Upper lobe of right lung (tissue), 1 donor: ENCODE measurements around the gene ZNF564. TPM values are rescaled to one million over a fixed set of nuclear protein-coding genes. Genes with fewer than 3 reads are reported as not detected.
A peak's percentile ranks its signal among the peaks of the same experiment; 100 is the strongest.
"Not testable (repeated sequence)": the region's sequence is repeated elsewhere in the genome, so short reads cannot be mapped to it uniquely, and the experiment has no call there.

Experiments used
- ATAC-seq: fragments of 200-7000 bp; cut with Tn5 transposase; one replicate; pipeline ENCODE4 v1.9.1; 2020; ENCODE audit warnings: mild to moderate bottlenecking, moderate library complexity
- DNase-seq: peaks from one replicate; pipeline ENCODE4 v3.0.0-alpha.2; 2020
- H3K27ac ChIP-seq: fragments of 200-600 bp; one replicate; pipeline ENCODE4 v1.8.0; 2022
- H3K27me3 ChIP-seq: fragments of 200-600 bp; one replicate; pipeline ENCODE4 v1.8.0; 2022; ENCODE audit warnings: mild to moderate bottlenecking
- H3K36me3 ChIP-seq: fragments of 200-600 bp; one replicate; pipeline ENCODE4 v1.8.0; 2022
- H3K4me1 ChIP-seq: fragments of 200-600 bp; one replicate; pipeline ENCODE4 v1.8.0; 2022
- H3K4me3 ChIP-seq: fragments of 200-600 bp; one replicate; pipeline ENCODE4 v1.8.0; 2022; ENCODE audit warnings: mild to moderate bottlenecking
- H3K9me3 ChIP-seq: fragments of 200-600 bp; one replicate; pipeline ENCODE4 v1.8.0; 2022
- intact Hi-C: fragments of 100-400 bp; cut with DNase I; formaldehyde crosslinking; loops from one replicate; pipeline ENCODE4 v1.11.0; 2022
- total RNA-seq: library from RNA; stranded (reverse); fragmentation: NEBNext Ultra II Directional; extraction: Animal tissue kit (Norgen Biotek cat#: 25700); gene quantifications from one replicate; pipeline ENCODE4 v1.2.1, GENCODE V29; 2021
- TF ChIP-seq, protein P1 (sequence below): fragments of 200-600 bp; IDR thresholded peaks from one replicate; pipeline ENCODE4 v1.8.0; 2022; ENCODE audit warnings: antibody characterized with exemption
- donor health status: DM: no; HTN: yes; CAD: no; lungs with severe emphysema.

The ZNF564 gene
- total RNA-seq, 1 donor from 2014 or later: 13.7 TPM

DNA sequence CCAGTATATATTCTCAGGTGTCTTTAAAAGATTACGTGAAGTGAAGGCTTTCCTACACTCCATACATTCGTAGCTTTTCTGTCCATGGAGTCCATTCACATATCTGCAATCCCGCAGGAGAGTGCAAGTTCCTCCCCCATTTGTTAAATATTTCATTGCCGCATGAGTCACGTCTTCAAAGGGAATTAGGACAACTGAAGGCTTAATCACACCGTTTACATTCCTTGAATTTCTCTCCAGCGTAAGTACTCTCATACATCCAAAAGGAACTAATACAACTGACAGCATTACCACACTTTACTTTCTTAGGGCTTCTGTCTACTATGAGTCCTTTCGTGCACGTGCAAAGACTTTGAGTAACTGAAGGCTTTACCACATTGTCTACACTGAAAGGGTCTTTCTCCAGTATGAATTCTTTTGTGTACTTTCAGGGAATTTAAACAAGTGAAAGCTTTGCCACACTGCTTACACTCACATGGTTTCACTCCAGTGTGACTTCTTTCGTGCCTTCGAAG, 29.0 kb upstream of the ZNF564 start:
- Histone ChIP-seq H3K4me3 (no peak overlapping the region), H3K27me3 (no peaks in the 10 kb centered on the region), H3K36me3 (peaks cover 30% of the 10 kb centered on the region), H3K27ac (no peak overlapping the region), H3K9me3 (peaks cover 4% of the 10 kb centered on the region), H3K4me1 (no peaks in the 10 kb centered on the region)
- DNase-seq: no peak
- TF ChIP-seq, protein P1, sequence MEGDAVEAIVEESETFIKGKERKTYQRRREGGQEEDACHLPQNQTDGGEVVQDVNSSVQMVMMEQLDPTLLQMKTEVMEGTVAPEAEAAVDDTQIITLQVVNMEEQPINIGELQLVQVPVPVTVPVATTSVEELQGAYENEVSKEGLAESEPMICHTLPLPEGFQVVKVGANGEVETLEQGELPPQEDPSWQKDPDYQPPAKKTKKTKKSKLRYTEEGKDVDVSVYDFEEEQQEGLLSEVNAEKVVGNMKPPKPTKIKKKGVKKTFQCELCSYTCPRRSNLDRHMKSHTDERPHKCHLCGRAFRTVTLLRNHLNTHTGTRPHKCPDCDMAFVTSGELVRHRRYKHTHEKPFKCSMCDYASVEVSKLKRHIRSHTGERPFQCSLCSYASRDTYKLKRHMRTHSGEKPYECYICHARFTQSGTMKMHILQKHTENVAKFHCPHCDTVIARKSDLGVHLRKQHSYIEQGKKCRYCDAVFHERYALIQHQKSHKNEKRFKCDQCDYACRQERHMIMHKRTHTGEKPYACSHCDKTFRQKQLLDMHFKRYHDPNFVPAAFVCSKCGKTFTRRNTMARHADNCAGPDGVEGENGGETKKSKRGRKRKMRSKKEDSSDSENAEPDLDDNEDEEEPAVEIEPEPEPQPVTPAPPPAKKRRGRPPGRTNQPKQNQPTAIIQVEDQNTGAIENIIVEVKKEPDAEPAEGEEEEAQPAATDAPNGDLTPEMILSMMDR: no peak
- ATAC-seq: peak; percentile 82
- intact Hi-C loops: no loop called here

DNA sequence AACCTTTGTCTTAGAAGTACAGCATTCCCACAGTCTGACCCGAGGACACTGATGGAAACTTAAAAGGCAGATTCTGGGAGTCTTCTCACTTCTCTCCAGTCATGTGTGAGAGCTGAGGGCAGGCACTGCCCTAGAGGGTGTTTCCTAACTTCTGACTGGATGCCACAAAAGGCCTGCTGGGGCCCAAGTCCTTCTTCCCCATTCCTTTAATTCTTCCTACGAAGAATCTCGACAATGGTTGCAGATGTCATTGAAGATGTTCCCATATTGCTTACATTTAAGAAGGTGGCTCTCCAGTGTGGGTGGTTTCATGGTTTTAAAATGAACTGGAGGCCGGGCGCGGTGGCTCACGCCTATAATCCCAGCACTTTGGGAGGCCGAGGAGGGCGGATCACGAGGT, 27.4 kb upstream of the ZNF564 start:
- H3K36me3 ChIP-seq: peaks cover 30% of the 10 kb centered on the region
- ATAC-seq: no peak
- TF ChIP-seq, protein P1: no peak

DNA sequence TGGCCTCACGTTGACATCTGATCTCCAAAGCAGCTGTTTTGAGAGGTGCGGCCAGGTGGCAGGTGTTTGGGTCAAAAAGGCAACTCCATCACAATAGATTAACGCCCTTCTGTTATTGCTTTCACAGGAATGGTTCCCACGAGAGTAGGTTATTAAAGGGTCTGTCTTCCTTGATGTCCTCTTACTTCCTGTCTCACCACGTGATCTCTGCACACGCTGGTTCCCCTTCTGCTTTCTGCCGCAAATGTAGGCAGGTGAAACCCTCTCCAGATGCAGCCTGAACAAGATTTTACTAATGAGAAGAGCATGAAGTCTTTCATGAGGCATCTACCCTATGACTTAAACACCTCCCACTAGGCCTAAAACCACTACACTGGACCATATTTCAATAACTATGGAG, 22.8 kb upstream of the ZNF564 start:
- Histone ChIP-seq H3K36me3 (no peaks in the 10 kb centered on the region), H3K27me3 (no peaks in the 10 kb centered on the region), H3K27ac (no peak overlapping the region), H3K4me1 (no peaks in the 10 kb centered on the region), H3K9me3 (no peaks in the 10 kb centered on the region), H3K4me3 (no peak overlapping the region)
- intact Hi-C loops: no loop called here
- ATAC-seq: no peak
- TF ChIP-seq, protein P1: no peak
- DNase-seq: no peak

More for the DNA sequence above, 27.4 kb upstream of the ZNF564 start:
- Histone ChIP-seq H3K9me3 (peaks cover 4% of the 10 kb centered on the region), H3K4me1 (no peaks in the 10 kb centered on the region), H3K4me3 (no peak overlapping the region), H3K27ac (no peak overlapping the region), H3K27me3 (no peaks in the 10 kb centered on the region)
- no peak for DNase-seq
- intact Hi-C loops: no loop called here

DNA sequence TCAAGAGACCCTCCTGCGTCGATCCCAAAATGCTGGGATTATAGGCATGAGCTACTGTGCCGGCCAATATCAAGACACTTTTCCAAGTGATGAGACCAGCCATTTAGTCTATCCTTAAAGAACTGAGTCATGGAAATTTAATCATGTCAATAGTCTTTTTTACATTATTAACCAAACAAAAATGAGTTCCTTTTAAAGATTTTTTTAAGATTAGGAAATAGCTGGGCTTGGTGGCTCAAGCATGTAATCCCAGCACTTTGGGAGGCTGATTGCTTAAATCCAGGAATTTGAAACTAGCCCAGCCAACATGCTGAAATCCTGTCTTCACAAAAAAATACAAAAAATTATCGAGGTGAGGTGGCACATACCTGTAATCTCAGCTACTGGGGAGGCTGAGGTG, 16.7 kb upstream of the ZNF564 start:
- no peaks in the 10 kb centered on the region for H3K9me3 ChIP-seq
- H3K4me3 ChIP-seq: no peak overlapping the region
- no peaks in the 10 kb centered on the region for H3K27me3 ChIP-seq
- intact Hi-C loops: loop anchor here (10.0 kb wide), 1 partner anchor 107 kb away; no protein-coding TSS in a partner anchor
- H3K4me1 ChIP-seq: no peaks in the 10 kb centered on the region
- TF ChIP-seq, protein P1: no peak
- no peak for DNase-seq
- no peak for ATAC-seq
- H3K36me3 ChIP-seq: no peaks in the 10 kb centered on the region
- no peak overlapping the region for H3K27ac ChIP-seq

DNA sequence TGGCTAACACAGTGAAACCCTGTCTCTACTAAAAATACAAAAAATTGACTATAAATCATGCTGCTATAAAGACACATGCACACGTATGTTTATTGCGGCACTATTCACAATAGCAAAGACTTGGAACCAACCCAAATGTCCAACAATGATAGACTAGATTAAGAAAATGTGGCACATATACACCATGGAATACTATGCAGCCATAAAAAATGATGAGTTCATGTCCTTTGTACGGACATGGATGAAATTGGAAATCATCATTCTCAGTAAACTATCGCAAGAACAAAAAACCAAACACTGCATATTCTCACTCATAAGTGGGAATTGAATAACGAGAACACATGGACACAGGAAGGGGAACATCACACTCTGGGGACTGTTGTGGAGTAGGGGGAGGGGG, 15.1 kb upstream of the ZNF564 start:
- not testable (repeated sequence) for H3K27ac ChIP-seq, H3K36me3 ChIP-seq, DNase-seq, H3K27me3 ChIP-seq, ATAC-seq, H3K4me1 ChIP-seq, H3K4me3 ChIP-seq, H3K9me3 ChIP-seq
- intact Hi-C loops: loop anchor here (10.0 kb wide), 1 partner anchor 108 kb away; no protein-coding TSS in a partner anchor

DNA sequence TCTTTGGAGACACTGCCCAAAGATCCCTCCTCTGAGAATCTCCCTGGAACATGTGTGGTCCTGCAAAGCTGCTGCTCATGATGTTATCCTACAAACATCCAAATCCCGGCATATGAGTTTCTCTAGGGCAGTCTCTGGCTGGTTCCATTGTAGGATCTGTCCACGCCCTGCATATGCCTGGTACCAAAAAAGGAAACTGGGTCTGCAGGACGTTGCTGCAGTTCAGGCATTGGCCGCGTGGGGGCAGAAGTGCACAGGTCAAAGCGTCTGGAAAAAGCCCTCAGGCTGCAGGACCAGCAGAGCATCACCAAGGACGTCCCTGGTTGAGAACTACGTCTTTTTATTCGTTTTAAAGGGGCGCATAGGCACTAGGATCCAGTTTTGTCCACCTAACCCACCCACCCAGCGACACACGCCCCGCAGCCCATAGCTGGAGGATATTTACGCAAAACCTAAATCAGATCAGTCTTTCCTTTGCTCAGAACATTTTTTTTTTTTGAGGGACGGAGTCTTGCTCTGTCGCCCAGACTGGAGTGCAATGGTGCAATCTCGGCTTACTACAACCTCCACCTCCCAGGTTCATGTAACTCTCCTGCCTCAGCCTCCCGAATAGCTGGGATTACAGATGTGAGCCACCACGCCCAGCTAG, 12.9 kb upstream of the ZNF564 start:
- no peak overlapping the region for H3K27ac ChIP-seq
- no peak overlapping the region for H3K4me3 ChIP-seq
- H3K27me3 ChIP-seq: no peaks in the 10 kb centered on the region
- DNase-seq (peak; percentile 93), ATAC-seq (peak; percentile 100)
- no peaks in the 10 kb centered on the region for H3K36me3 ChIP-seq
- TF ChIP-seq, protein P1: peak; percentile 97
- H3K4me1 ChIP-seq: no peaks in the 10 kb centered on the region
- no peaks in the 10 kb centered on the region for H3K9me3 ChIP-seq
- intact Hi-C loops: loop anchor here (10.0 kb wide), 1 partner anchor 111 kb away; no protein-coding TSS in a partner anchor
